HepG2 (cell line): Measurements from ENCODE around the gene SCAMP3. TPM values are rescaled to one million over a fixed set of nuclear protein-coding genes. Genes with fewer than 3 reads are reported as not detected.

Experiments used
- CEBPB ChIP-seq: IDR thresholded peaks from 2 replicates; pipeline ENCODE4 v1.6.1; 2011; ENCODE audit warnings: low read depth, low read length, improper control_type of control experiment, borderline replicate concordance
- GTF3A ChIP-seq: sonication (generic); formaldehyde crosslinking; conservative IDR thresholded peaks from 2 replicates; pipeline ENCODE4 v1.4.0; 2020; ENCODE audit warnings: mild to moderate bottlenecking, missing genetic modification reagents
- GZF1 ChIP-seq: sonication (generic); formaldehyde crosslinking; IDR thresholded peaks from 2 replicates; pipeline ENCODE4 v1.5.1; 2020; ENCODE audit warnings: mild to moderate bottlenecking, missing genetic modification reagents
- HDAC6 ChIP-seq: fragments of 200-600 bp; sonication (generic); IDR thresholded peaks from 2 replicates; pipeline ENCODE4 v1.7.0; 2017; ENCODE audit warnings: mild to moderate bottlenecking, antibody characterized with exemption, low read length, low read depth
- HOXA7 ChIP-seq: sonication (generic); formaldehyde crosslinking; IDR thresholded peaks from 2 replicates; pipeline ENCODE4 v1.8.1; 2022; ENCODE audit warnings: mild to moderate bottlenecking, missing genetic modification reagents, moderate library complexity
- KDM2A ChIP-seq: sonication (generic); formaldehyde crosslinking; IDR thresholded peaks from 2 replicates; pipeline ENCODE4 v1.4.0; 2020; ENCODE audit warnings: low read depth, missing genetic modification reagents, borderline replicate concordance
- MAZ ChIP-seq, 2 experiments: sonication (generic) in 1 of 2; formaldehyde crosslinking in 1 of 2; IDR thresholded peaks; 2 replicates each; pipeline versions ENCODE4 v1.5.0 to v1.6.1; 2012 to 2020; ENCODE audit warnings: low read depth in 2 of 2, mild to moderate bottlenecking in 2 of 2, borderline replicate concordance in 1 of 2, improper control_type of control experiment in 1 of 2, low read length in 1 of 2, missing genetic modification reagents in 1 of 2, moderate library complexity in 1 of 2
- MED1 ChIP-seq: sonication (generic); formaldehyde crosslinking; IDR thresholded peaks from 2 replicates; pipeline ENCODE4 v1.4.0; 2020; ENCODE audit warnings: missing genetic modification reagents
- NR2F1 ChIP-seq, 2 experiments: fragments of 450-650 bp in 1 of 2; formaldehyde crosslinking in 1 of 2; IDR thresholded peaks; 2 replicates each; pipeline versions ENCODE4 v1.5.0 to v1.6.1; 2016 to 2020; ENCODE audit warnings: mild to moderate bottlenecking in 1 of 2, missing compliant biosample characterization in 1 of 2, missing genetic modification reagents in 1 of 2, moderate library complexity in 1 of 2
- PHB2 ChIP-seq: fragments of 450-650 bp; IDR thresholded peaks from 2 replicates; pipeline ENCODE4 v1.6.1; 2018; ENCODE audit not compliant: partially characterized antibody
- RBM22 ChIP-seq: fragments of 200-400 bp; formaldehyde crosslinking; optimal IDR thresholded peaks from 2 replicates; pipeline ENCODE3; 2017; ENCODE audit warnings: mild to moderate bottlenecking, low read length, moderate library complexity
- RELA ChIP-seq: sonication (generic); formaldehyde crosslinking; IDR thresholded peaks from 2 replicates; pipeline ENCODE4 v1.4.0; 2020; ENCODE audit warnings: missing genetic modification reagents
- TAF15 ChIP-seq: fragments of 200-400 bp; formaldehyde crosslinking; IDR thresholded peaks from one replicate; pipeline ENCODE4 v1.6.1; 2018; ENCODE audit warnings: mild to moderate bottlenecking, low read depth, low read length; ENCODE audit not compliant: poor library complexity, severe bottlenecking
- ZMYM3 ChIP-seq: sonication (generic); formaldehyde crosslinking; IDR thresholded peaks from 2 replicates; pipeline ENCODE4 v1.5.1; 2020; ENCODE audit warnings: mild to moderate bottlenecking, missing genetic modification reagents
- ZNF451 ChIP-seq: sonication (generic); formaldehyde crosslinking; IDR thresholded peaks from 2 replicates; pipeline ENCODE4 v1.5.0; 2020; ENCODE audit warnings: mild to moderate bottlenecking, missing genetic modification reagents
- ZNF572 ChIP-seq: sonication (generic); formaldehyde crosslinking; IDR thresholded peaks from 2 replicates; pipeline ENCODE4 v1.5.1; 2020; ENCODE audit warnings: mild to moderate bottlenecking, missing genetic modification reagents
- ZNF598 ChIP-seq: sonication (generic); formaldehyde crosslinking; IDR thresholded peaks from 2 replicates; pipeline ENCODE4 v1.5.1; 2020; ENCODE audit warnings: mild to moderate bottlenecking, missing genetic modification reagents, borderline replicate concordance
- ZNF720 ChIP-seq: sonication (generic); formaldehyde crosslinking; IDR thresholded peaks from 2 replicates; pipeline ENCODE4 v1.4.0; 2020; ENCODE audit warnings: missing genetic modification reagents
- polyA plus RNA-seq, 8 experiments: library from polyadenylated mRNA; depleted of rRNA in 3 of 8; stranded (reverse) in 7 of 8; unstranded in 1 of 8; fragments of >200 nt; fragmentation: Illumina TruSeq in 4 of 8; extraction: Trizol in 4 of 8; gene quantifications; 2 replicates each; pipeline versions ENCODE4 v1.2.1 to v1.2.3, GENCODE V29; 2011 to 2016; ENCODE audit warnings: low read depth in 4 of 8, missing spikeins in 1 of 8, mixed read lengths in 1 of 8; ENCODE audit not compliant: insufficient read depth in 1 of 8
- total RNA-seq, 5 experiments: library from RNA; depleted of rRNA; stranded (reverse); fragments of >200 nt; fragmentation: Illumina TruSeq; extraction: Trizol; gene quantifications; 2 replicates each; pipeline ENCODE4 v1.2.3, GENCODE V29; 2016; ENCODE audit warnings: low read depth in 1 of 5
- TF ChIP-seq, protein P1 (sequence below), 2 experiments: IDR thresholded peaks; 2 replicates each; pipeline ENCODE4 v1.6.1; 2011 to 2012; ENCODE audit warnings: low read length in 2 of 2, borderline replicate concordance in 1 of 2, low read depth in 1 of 2, mild to moderate bottlenecking in 1 of 2, moderate library complexity in 1 of 2
- TF ChIP-seq, protein P2 (sequence below): IDR thresholded peaks from 2 replicates; pipeline ENCODE4 v1.6.1; 2012; ENCODE audit warnings: low read length, improper control_type of control experiment

SCAMP3 gene
- total and polyA plus RNA-seq, 2 of the 13 experiments (the other 11 are each of a cell fraction or from before 2014, with no cell fraction given), result 46.8 to 83.3 TPM

DNA sequence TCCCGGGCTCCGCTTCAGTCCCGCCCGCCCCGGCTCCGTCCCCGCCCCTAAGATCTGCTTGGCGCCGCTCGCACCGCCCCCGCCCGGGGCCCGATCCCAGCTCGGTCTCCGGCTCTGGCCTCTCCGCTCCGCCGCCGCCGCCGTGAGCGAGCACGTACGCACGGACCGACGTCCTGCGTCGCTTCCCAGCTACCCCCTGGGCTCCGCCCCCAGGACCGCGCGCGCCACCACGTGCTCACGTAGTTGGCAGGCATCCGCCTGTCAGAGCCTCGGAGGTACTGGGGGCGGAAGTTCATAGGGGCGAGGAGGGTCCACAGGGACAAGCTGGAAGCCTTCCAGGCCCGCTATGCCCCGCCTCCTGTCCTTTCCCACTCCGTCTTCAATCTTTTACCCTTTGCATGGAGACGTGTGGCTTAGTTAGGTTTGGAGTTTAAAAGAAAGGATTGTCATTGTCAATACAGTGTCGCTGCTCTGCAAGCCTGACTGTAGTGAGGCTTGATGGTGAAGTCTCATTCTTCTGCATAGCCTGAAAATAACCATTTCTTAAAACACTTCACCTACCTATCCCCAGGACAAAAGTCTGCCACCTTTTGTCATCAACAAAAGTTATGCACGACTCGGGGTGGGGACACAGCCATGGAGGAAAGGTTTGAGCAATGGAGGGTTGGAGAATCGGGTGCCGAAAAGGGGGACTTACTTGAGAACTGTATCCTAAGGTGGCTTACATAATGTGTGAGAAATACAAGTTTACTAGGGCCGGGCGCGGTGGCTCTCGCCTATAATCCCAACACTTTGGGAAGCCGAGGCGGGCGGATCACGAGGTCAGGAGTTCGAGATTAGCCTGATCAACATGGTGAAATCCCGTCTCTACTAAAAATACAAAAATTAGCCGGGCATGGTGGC is 11.4 kb upstream of the SCAMP3 start, which contains the start of gene CLK2 (continued):
- TF ChIP-seq HDAC6, result no peak
- no peak for TF ChIP-seq GZF1 (CRISPR knock-in tag)
- TF ChIP-seq, protein P1, sequence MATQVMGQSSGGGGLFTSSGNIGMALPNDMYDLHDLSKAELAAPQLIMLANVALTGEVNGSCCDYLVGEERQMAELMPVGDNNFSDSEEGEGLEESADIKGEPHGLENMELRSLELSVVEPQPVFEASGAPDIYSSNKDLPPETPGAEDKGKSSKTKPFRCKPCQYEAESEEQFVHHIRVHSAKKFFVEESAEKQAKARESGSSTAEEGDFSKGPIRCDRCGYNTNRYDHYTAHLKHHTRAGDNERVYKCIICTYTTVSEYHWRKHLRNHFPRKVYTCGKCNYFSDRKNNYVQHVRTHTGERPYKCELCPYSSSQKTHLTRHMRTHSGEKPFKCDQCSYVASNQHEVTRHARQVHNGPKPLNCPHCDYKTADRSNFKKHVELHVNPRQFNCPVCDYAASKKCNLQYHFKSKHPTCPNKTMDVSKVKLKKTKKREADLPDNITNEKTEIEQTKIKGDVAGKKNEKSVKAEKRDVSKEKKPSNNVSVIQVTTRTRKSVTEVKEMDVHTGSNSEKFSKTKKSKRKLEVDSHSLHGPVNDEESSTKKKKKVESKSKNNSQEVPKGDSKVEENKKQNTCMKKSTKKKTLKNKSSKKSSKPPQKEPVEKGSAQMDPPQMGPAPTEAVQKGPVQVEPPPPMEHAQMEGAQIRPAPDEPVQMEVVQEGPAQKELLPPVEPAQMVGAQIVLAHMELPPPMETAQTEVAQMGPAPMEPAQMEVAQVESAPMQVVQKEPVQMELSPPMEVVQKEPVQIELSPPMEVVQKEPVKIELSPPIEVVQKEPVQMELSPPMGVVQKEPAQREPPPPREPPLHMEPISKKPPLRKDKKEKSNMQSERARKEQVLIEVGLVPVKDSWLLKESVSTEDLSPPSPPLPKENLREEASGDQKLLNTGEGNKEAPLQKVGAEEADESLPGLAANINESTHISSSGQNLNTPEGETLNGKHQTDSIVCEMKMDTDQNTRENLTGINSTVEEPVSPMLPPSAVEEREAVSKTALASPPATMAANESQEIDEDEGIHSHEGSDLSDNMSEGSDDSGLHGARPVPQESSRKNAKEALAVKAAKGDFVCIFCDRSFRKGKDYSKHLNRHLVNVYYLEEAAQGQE (IDR thresholded peaks at IDR 0.05; ENCODE audit: borderline replicate concordance in 1 of 2, low read depth in 1 of 2, low read length in 2 of 2), result peak in 1 of 2 experiments; percentile 6; a peak in 1 of 4 replicates
- TF ChIP-seq HOXA7 (CRISPR knock-in tag), result no peak
- TF ChIP-seq GTF3A (CRISPR knock-in tag), result no peak
- TF ChIP-seq TAF15, result no peak
- TF ChIP-seq NR2F1 (CRISPR knock-in tag; IDR thresholded peaks at IDR 0.05), result no peak
- TF ChIP-seq ZNF598 (CRISPR knock-in tag), result no peak
- TF ChIP-seq RELA (CRISPR knock-in tag), result no peak
- peak; percentile 67; the same call in 1 of the 2 replicates for TF ChIP-seq KDM2A
- no peak for TF ChIP-seq ZNF720 (CRISPR knock-in tag)
- no peak for TF ChIP-seq RBM22
- TF ChIP-seq PHB2, result no peak
- no peak for TF ChIP-seq ZMYM3 (CRISPR knock-in tag)
- 0 out of 2 replicates have a peak, but pooled peaks have one; percentile 40 for TF ChIP-seq MAZ (IDR thresholded peaks at IDR 0.05; ENCODE audit: borderline replicate concordance, low read depth, low read length)
- peak; percentile 75 for TF ChIP-seq MAZ (CRISPR knock-in tag; IDR thresholded peaks at IDR 0.05; ENCODE audit: low read depth)
- no peak for TF ChIP-seq ZNF572 (CRISPR knock-in tag)
- no peak for TF ChIP-seq CEBPB
- TF ChIP-seq ZNF451 (CRISPR knock-in tag), result 0 out of 2 replicates have a peak, but pooled peaks have one; percentile 61
- TF ChIP-seq, protein P2, sequence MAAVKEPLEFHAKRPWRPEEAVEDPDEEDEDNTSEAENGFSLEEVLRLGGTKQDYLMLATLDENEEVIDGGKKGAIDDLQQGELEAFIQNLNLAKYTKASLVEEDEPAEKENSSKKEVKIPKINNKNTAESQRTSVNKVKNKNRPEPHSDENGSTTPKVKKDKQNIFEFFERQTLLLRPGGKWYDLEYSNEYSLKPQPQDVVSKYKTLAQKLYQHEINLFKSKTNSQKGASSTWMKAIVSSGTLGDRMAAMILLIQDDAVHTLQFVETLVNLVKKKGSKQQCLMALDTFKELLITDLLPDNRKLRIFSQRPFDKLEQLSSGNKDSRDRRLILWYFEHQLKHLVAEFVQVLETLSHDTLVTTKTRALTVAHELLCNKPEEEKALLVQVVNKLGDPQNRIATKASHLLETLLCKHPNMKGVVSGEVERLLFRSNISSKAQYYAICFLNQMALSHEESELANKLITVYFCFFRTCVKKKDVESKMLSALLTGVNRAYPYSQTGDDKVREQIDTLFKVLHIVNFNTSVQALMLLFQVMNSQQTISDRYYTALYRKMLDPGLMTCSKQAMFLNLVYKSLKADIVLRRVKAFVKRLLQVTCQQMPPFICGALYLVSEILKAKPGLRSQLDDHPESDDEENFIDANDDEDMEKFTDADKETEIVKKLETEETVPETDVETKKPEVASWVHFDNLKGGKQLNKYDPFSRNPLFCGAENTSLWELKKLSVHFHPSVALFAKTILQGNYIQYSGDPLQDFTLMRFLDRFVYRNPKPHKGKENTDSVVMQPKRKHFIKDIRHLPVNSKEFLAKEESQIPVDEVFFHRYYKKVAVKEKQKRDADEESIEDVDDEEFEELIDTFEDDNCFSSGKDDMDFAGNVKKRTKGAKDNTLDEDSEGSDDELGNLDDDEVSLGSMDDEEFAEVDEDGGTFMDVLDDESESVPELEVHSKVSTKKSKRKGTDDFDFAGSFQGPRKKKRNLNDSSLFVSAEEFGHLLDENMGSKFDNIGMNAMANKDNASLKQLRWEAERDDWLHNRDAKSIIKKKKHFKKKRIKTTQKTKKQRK, result no peak
- TF ChIP-seq MED1 (CRISPR knock-in tag), result peak; percentile 87
